Activated naive CD8-positive, alpha-beta T cell treated with anti-CD3 and anti-CD28 coated beads, Interleukin-2, amount 50 U/mL, for 24 hours (primary cell): ENCODE measurements around the gene PTOV1.

ENCODE experiments used
- ATAC-seq: fragments of 150-1000 bp; cut with Tn5 transposase; one replicate; pipeline ENCODE4 v1.10.0; 2021
- DNase-seq: peaks from one replicate; pipeline ENCODE4 v3.0.0; 2021
- H3K27ac Mint-ChIP-seq: one replicate; pipeline ENCODE4 v1.8.0; 2021; ENCODE audit warnings: mild to moderate bottlenecking, mixed read lengths
- H3K27me3 Mint-ChIP-seq: one replicate; pipeline ENCODE4 v1.8.0; 2021; ENCODE audit warnings: mixed read lengths
- H3K36me3 Mint-ChIP-seq: one replicate; pipeline ENCODE4 v1.8.0; 2021; ENCODE audit warnings: low read depth, mixed read lengths
- H3K4me1 Mint-ChIP-seq: one replicate; pipeline ENCODE4 v1.8.0; 2021; ENCODE audit warnings: mixed read lengths
- H3K4me3 Mint-ChIP-seq: one replicate; pipeline ENCODE4 v1.8.0; 2021; ENCODE audit warnings: mild to moderate bottlenecking, moderate library complexity, mixed read lengths
- H3K9me3 Mint-ChIP-seq: one replicate; pipeline ENCODE4 v1.8.0; 2021; ENCODE audit warnings: mixed read lengths

The PTOV1 gene

GRCh38 chr19:49877020-49877878 lies 26.3 kb downstream of the PTOV1 start, which contains the start of the genes AKT1S1 and TBC1D17:
TSS of gene AKT1S1 (minus strand) at chr19:49877355. CDS start at chr19:49873295, 4,060 bp downstream.
TSS of gene TBC1D17 (plus strand) at chr19:49877702. CDS start at chr19:49877724, 22 bp downstream.
- peak; percentile 77 for ATAC-seq
- Mint-ChIP-seq H3K9me3 (no peaks in the 10 kb centered on the region), H3K4me1 (peaks cover 30% of the 10 kb centered on the region), H3K36me3 (peaks cover 14% of the 10 kb centered on the region), H3K4me3 (no peak within 1 kb of the TSS), H3K27ac (no peak within 1 kb of the TSS), H3K27me3 (no peaks in the 10 kb centered on the region)
- DNase-seq: peak; percentile 97

- H3K36me3 Mint-ChIP-seq: peaks cover 15% of the 10 kb centered on the region
- no peaks in the 10 kb centered on the region for H3K9me3 Mint-ChIP-seq
- H3K4me3 Mint-ChIP-seq: no peak overlapping the region
- ATAC-seq (peak; percentile 81), DNase-seq (peak; percentile 99)
- H3K4me1 Mint-ChIP-seq: peaks cover 30% of the 10 kb centered on the region
- H3K27me3 Mint-ChIP-seq: no peaks in the 10 kb centered on the region
- H3K27ac Mint-ChIP-seq: no peak overlapping the region
These were observed 27.2 kb downstream of the PTOV1 start for GRCh38 chr19:49877879-49878743.

GRCh38 chr19:49878744-49879070 lies 27.7 kb downstream of the PTOV1 start:
- DNase-seq (no peak), ATAC-seq (no peak)
- Mint-ChIP-seq H3K4me3 (no peak overlapping the region), H3K4me1 (peaks cover 30% of the 10 kb centered on the region), H3K9me3 (no peaks in the 10 kb centered on the region), H3K36me3 (peaks cover 20% of the 10 kb centered on the region), H3K27me3 (no peaks in the 10 kb centered on the region), H3K27ac (no peak overlapping the region)

- H3K4me1 Mint-ChIP-seq: peaks cover 27% of the 10 kb centered on the region
- no peaks in the 10 kb centered on the region for H3K9me3 Mint-ChIP-seq
- DNase-seq (no peak), ATAC-seq (no peak)
- peaks cover 20% of the 10 kb centered on the region for H3K36me3 Mint-ChIP-seq
- H3K27ac Mint-ChIP-seq: peak overlapping the region; percentile 31
- H3K4me3 Mint-ChIP-seq: no peak overlapping the region
- H3K27me3 Mint-ChIP-seq: no peaks in the 10 kb centered on the region
These were observed 28.4 kb downstream of the PTOV1 start for GRCh38 chr19:49879243-49879963.

- Mint-ChIP-seq H3K4me1 (peaks cover 22% of the 10 kb centered on the region), H3K27ac (no peak overlapping the region), H3K4me3 (no peak overlapping the region), H3K9me3 (no peaks in the 10 kb centered on the region), H3K27me3 (no peaks in the 10 kb centered on the region), H3K36me3 (peaks cover 25% of the 10 kb centered on the region)
- no peak for DNase-seq
- no peak for ATAC-seq
These were observed 29.4 kb downstream of the PTOV1 start for GRCh38 chr19:49880162-49880869.

GRCh38 chr19:49881186-49881585 lies 30.2 kb downstream of the PTOV1 start:
- H3K9me3 Mint-ChIP-seq: no peaks in the 10 kb centered on the region
- no peak for ATAC-seq
- peaks cover 15% of the 10 kb centered on the region for H3K4me1 Mint-ChIP-seq
- no peaks in the 10 kb centered on the region for H3K27me3 Mint-ChIP-seq
- H3K36me3 Mint-ChIP-seq: peaks cover 26% of the 10 kb centered on the region
- H3K4me3 Mint-ChIP-seq: no peak overlapping the region
- DNase-seq: no peak
- H3K27ac Mint-ChIP-seq: no peak overlapping the region

GRCh38 chr19:49881672-49882394 lies 30.9 kb downstream of the PTOV1 start:
- no peak overlapping the region for H3K27ac Mint-ChIP-seq
- ATAC-seq: no peak

GRCh38 chr19:49882643-49883042 lies 31.7 kb downstream of the PTOV1 start:
- no peak for ATAC-seq
- no peaks in the 10 kb centered on the region for H3K27me3 Mint-ChIP-seq
- H3K4me3 Mint-ChIP-seq: no peak overlapping the region
- no peak overlapping the region for H3K27ac Mint-ChIP-seq
- H3K9me3 Mint-ChIP-seq: no peaks in the 10 kb centered on the region
- H3K36me3 Mint-ChIP-seq: peaks cover 30% of the 10 kb centered on the region
- H3K4me1 Mint-ChIP-seq: peaks cover 15% of the 10 kb centered on the region
- no peak for DNase-seq

More at GRCh38 chr19:49881672-49882394, 30.9 kb downstream of the PTOV1 start:
- Mint-ChIP-seq H3K9me3 (no peaks in the 10 kb centered on the region), H3K4me1 (peaks cover 15% of the 10 kb centered on the region), H3K4me3 (no peak overlapping the region), H3K27me3 (no peaks in the 10 kb centered on the region), H3K36me3 (peaks cover 30% of the 10 kb centered on the region)
- no peak for DNase-seq

- no peaks in the 10 kb centered on the region for H3K27me3 Mint-ChIP-seq
These were observed 32.1 kb downstream of the PTOV1 start for GRCh38 chr19:49883094-49883493.

GRCh38 chr19:49884109-49884508 lies 33.1 kb downstream of the PTOV1 start:
- Mint-ChIP-seq H3K9me3 (no peaks in the 10 kb centered on the region), H3K27ac (no peak overlapping the region), H3K36me3 (peaks cover 24% of the 10 kb centered on the region), H3K27me3 (no peaks in the 10 kb centered on the region), H3K4me1 (peaks cover 4% of the 10 kb centered on the region), H3K4me3 (no peak overlapping the region)
- ATAC-seq (no peak), DNase-seq (no peak)

More at GRCh38 chr19:49883094-49883493, 32.1 kb downstream of the PTOV1 start:
- Mint-ChIP-seq H3K36me3 (peaks cover 28% of the 10 kb centered on the region), H3K27ac (no peak overlapping the region), H3K9me3 (no peaks in the 10 kb centered on the region), H3K4me3 (no peak overlapping the region), H3K4me1 (peaks cover 13% of the 10 kb centered on the region)
- DNase-seq: no peak
- ATAC-seq: no peak

GRCh38 chr19:49884760-49885159 lies 33.8 kb downstream of the PTOV1 start:
- H3K27ac Mint-ChIP-seq: no peak overlapping the region
- no peak for ATAC-seq

GRCh38 chr19:49887037-49887664 lies 36.2 kb downstream of the PTOV1 start:
- Mint-ChIP-seq H3K27me3 (no peaks in the 10 kb centered on the region), H3K4me1 (peaks cover 10% of the 10 kb centered on the region), H3K9me3 (no peaks in the 10 kb centered on the region), H3K36me3 (peaks cover 21% of the 10 kb centered on the region), H3K4me3 (no peak overlapping the region), H3K27ac (no peak overlapping the region)
- ATAC-seq (no peak), DNase-seq (no peak)

More at GRCh38 chr19:49884760-49885159, 33.8 kb downstream of the PTOV1 start:
- Mint-ChIP-seq H3K27me3 (no peaks in the 10 kb centered on the region), H3K4me1 (peaks cover 3% of the 10 kb centered on the region), H3K4me3 (no peak overlapping the region), H3K36me3 (peaks cover 27% of the 10 kb centered on the region), H3K9me3 (no peaks in the 10 kb centered on the region)
- DNase-seq: no peak
